Activated CD4-positive, alpha-beta T cell treated with anti-CD3 and anti-CD28 coated beads for 4 hours (primary cell): ENCODE results near the gene PRKAB2.

Experiments used
- DNase-seq, 2 donors: peaks; one replicate each; pipeline ENCODE4 v3.0.0-alpha.2; 2020

PRKAB2 gene

DNA sequence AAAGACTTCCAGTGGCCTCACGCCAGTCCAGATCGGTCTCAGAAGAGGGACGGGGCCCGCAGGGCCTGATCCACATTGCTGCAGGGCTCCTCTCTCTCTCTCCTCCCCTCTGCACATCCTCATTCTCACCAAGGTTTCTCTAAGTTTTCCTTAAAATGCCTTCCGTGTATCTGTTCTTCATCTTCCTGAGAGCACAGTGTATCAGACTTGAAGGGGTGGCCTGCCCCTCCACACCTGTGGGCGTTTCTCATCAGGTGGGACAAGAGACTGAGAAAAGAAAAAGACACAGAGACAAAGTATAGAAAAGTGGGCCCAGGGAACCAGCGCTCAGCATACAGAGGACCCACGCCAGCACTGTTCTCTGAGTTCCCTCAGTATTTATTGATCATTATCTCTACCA, 66.4 kb downstream of the PRKAB2 start:
- no peak for DNase-seq
